ENCODE measurements around the gene POLR2J3.
"Not testable (repeated sequence)": the region's sequence is repeated elsewhere in the genome, so short reads cannot be mapped to it uniquely, and the experiment has no call there.

GRCh38 chr7:102542083-102542482 lies 30.3 kb downstream of the POLR2J3 start:
- TF ChIP-seq CTCF (IDR thresholded peaks at IDR 0.05 in 8 of 11, conservative IDR thresholded peaks at IDR 0.05 in 3 of 11); POLR2A (IDR thresholded peaks at IDR 0.05); POLR2AphosphoS5 (IDR thresholded peaks at IDR 0.05): not testable (repeated sequence)
